Keratinocyte (primary cell): ENCODE measurements around the gene ESR2.

ENCODE experiments used
- EZH2 ChIP-seq: IDR thresholded peaks from one replicate; pipeline ENCODE4 v1.6.1; 2012; ENCODE audit warnings: inconsistent platforms, mild to moderate bottlenecking, low read length, moderate library complexity
- TF ChIP-seq, protein P1 (sequence below), 3 experiments: IDR thresholded peaks in 1 of 3; conservative IDR thresholded peaks in 1 of 3; optimal IDR thresholded peaks in 1 of 3; 2 replicates in 2 of 3; 3 replicates in 1 of 3; pipeline versions ENCODE3 to v1.5.1; 2011; ENCODE audit warnings: low read length in 3 of 3, mild to moderate bottlenecking in 3 of 3, moderate library complexity in 2 of 3, control low read depth in 1 of 3, inconsistent platforms in 1 of 3; ENCODE audit not compliant: insufficient read depth in 2 of 3; ENCODE audit errors: extremely low read depth in 1 of 3

DNA sequence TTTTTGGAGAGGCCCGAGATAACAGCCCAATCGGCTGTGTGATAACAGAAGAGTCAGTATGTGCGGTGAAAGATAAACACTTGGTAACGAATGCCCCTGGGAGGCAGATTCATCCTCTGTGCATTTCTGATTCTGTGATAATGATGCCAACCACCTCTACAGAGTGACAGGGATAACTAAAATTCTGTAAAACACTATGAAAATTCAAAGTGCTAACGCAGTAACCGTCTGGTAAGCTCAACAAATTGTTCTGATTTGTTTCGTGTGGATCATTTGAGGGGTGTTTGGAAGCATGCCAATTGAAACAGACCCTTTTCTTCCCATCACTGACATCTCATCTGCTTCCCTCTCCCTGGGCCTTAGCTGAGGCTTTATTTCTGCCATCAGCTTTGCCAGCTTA lies 76.3 kb downstream of the ESR2 start:
- TF ChIP-seq, protein P1, sequence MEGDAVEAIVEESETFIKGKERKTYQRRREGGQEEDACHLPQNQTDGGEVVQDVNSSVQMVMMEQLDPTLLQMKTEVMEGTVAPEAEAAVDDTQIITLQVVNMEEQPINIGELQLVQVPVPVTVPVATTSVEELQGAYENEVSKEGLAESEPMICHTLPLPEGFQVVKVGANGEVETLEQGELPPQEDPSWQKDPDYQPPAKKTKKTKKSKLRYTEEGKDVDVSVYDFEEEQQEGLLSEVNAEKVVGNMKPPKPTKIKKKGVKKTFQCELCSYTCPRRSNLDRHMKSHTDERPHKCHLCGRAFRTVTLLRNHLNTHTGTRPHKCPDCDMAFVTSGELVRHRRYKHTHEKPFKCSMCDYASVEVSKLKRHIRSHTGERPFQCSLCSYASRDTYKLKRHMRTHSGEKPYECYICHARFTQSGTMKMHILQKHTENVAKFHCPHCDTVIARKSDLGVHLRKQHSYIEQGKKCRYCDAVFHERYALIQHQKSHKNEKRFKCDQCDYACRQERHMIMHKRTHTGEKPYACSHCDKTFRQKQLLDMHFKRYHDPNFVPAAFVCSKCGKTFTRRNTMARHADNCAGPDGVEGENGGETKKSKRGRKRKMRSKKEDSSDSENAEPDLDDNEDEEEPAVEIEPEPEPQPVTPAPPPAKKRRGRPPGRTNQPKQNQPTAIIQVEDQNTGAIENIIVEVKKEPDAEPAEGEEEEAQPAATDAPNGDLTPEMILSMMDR (optimal IDR thresholded peaks at IDR 0.05 in 1 of 3, IDR thresholded peaks at IDR 0.05 in 1 of 3, conservative IDR thresholded peaks at IDR 0.05 in 1 of 3; ENCODE audit: extremely low read depth in 1 of 3, insufficient read depth in 2 of 3, low read length in 3 of 3) = no peak
- no peak for TF ChIP-seq EZH2
